Measurements from ENCODE around the gene NPEPPS. TPM values are rescaled to one million over a fixed set of nuclear protein-coding genes. Genes with fewer than 3 reads are reported as not detected.
"Not testable (repeated sequence)": the region's sequence is repeated elsewhere in the genome, so short reads cannot be mapped to it uniquely, and the experiment has no call there.

The NPEPPS gene
- total RNA-seq, 1 donor from 2014 or later, result 46.6 TPM

GRCh38 chr17:47561698-47562405, 30.9 kb downstream of the NPEPPS start:
- peak; percentile 48 for ATAC-seq

DNA sequence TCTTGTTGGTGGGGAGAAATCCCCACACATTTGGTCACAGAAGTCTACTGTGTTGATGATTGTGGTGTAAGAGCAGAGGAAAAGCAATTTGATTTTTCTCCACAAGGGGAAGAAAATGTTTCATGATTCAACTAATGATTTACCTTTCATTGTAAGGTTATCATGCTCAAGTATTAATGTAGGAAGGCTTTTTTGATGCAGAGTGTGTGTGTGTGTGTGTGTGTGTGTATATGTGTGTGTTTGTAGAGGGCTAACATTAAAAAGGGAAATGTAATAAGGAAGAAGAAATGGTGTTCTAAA, 31.4 kb downstream of the NPEPPS start:
- ATAC-seq, result peak; percentile 53
- not testable (repeated sequence) for DNase-seq (ENCODE audit: low spot score)

More at GRCh38 chr17:47561698-47562405, 30.9 kb downstream of the NPEPPS start:
- not testable (repeated sequence) for DNase-seq (ENCODE audit: low spot score)

GRCh38 chr17:47567261-47567660, 36.4 kb downstream of the NPEPPS start:
- not testable (repeated sequence) for ATAC-seq

GRCh38 chr17:47572561-47572960, 41.7 kb downstream of the NPEPPS start:
- DNase-seq (ENCODE audit: low spot score); ATAC-seq: not testable (repeated sequence)

More at GRCh38 chr17:47567261-47567660, 36.4 kb downstream of the NPEPPS start:
- DNase-seq (ENCODE audit: low spot score), result not testable (repeated sequence)

GRCh38 chr17:47582416-47582815, 51.5 kb downstream of the NPEPPS start:
- peak; percentile 51 for ATAC-seq
- not testable (repeated sequence) for DNase-seq (ENCODE audit: low spot score)

GRCh38 chr17:47586378-47587055, 55.6 kb downstream of the NPEPPS start:
- DNase-seq (ENCODE audit: low spot score), result not testable (repeated sequence)

DNA sequence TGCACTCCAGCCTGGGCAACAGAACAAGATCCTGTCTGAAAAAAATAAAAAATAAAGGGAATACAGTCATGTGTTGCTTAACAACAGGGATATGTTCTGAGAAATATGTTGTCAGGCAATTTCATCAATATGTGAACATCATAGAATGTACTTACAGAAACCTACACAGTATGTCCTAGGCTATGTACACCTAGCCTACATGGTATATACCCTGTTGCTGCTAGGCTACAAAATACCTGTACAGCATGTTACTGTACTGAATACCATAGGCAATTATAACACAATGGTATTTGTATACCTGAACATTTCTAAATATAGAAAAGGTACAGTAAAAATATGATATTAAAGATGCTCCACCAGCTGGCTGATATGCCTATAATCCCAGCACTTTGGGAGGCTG, 62.6 kb downstream of the NPEPPS start:
- not testable (repeated sequence) for DNase-seq (ENCODE audit: low spot score); ATAC-seq

More at GRCh38 chr17:47586378-47587055, 55.6 kb downstream of the NPEPPS start:
- ATAC-seq, result peak; percentile 19

DNA sequence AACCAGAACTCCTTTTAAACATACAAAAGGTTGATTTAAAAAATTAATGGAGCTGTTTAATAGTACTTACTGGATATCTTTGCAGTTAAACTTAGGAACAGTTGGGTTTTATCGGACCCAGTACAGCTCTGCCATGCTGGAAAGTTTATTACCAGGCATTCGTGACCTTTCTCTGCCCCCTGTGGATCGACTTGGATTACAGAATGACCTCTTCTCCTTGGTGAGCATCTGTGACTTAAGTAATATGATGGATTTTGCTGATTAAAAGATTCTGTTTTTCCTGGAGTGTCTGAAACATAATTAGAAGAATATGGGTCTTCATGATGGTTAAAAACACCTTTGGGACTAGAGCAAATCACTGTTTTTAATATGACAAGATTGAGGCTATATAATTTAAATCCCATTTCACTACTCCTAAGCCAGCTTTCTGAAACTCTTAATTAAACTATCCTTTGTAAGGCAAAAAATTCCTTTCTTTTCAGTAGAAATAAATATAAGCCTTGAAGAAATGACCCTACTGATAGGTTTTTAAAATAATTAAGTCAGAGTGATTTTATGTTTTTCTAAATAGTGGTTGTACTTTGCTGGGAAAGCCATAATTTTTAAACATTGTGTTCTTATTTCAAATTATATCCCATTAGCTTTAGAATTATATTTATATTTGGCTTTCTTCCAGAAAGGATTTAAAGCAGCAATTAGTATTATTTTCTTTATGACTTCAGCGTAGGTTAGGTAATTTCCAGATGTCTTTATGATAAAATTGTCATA, 73.1 kb downstream of the NPEPPS start:
- no peak for DNase-seq (ENCODE audit: low spot score)
- ATAC-seq, result no peak

- DNase-seq (ENCODE audit: low spot score), result no peak
- ATAC-seq, result no peak
Measured at GRCh38 chr17:47604598-47604927, 73.7 kb downstream of the NPEPPS start.

GRCh38 chr17:47605011-47605410, 74.1 kb downstream of the NPEPPS start:
- DNase-seq (ENCODE audit: low spot score), result no peak
- no peak for ATAC-seq

DNA sequence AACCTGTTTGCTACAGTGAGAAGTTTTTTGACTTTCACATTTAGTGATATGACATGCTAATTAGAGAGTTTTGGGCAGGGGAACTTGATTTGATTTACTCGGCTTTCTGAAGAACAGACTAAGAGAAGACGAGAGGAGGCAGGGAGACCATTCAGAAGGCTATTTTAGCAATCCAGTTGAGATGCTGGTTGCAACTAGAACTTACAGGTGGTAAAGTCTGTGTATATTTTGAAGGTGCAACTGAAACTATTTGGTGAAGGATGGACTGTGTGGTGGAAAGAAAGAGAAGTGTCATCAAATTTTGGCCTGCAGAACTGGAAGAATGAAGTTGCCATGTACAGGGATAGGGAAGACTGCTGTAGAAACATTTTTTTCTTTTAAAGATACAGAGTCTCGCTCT, 76.6 kb downstream of the NPEPPS start:
- ATAC-seq (no peak), DNase-seq (ENCODE audit: low spot score) (no peak)

DNA sequence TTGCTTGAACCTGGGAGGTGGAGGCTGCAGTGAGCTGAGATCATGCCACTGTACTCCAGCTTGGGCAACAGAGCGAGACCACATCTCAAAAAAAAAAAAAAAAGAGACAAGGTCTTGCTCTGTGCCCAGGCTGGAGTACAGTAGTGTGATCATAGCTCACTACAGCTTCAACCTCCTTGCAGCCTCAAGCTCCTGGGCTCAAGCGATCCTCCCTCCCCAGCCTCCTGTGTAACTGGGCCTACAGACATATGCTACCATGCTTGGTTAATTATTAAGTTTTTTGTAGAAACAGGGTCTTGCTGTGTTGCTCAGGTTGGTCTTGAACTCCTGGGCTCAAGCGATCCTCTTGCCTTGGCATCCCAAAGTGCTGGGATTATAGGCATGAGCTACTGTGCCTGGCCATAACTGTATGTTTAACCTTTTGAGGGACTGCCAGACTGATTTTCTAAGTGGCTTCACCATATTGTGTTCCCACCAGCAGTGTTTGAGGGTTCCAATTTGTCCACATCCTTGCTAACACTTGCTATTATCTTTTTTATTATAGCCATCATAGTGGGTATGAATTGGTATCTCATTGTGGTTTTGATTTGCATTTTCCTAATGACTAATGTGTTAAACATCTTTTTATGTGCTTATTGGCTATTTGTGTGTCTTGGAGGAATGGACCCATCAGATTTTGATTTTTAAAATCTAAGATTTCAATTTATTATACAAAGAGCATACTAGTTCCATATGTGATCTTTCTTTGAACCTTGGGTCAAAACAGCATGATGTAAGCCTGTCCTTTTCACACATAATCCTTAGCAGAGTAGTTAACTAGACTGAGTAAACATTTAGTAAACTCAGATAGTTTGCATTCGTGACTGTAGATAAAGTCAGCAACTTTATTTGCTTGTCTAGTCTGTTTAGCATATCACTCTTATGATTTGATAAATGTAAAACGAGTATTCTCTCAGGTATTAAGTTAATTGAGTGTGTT, 80.8 kb downstream of the NPEPPS start:
- DNase-seq (ENCODE audit: low spot score) (no peak), ATAC-seq (peak; percentile 45)

DNA sequence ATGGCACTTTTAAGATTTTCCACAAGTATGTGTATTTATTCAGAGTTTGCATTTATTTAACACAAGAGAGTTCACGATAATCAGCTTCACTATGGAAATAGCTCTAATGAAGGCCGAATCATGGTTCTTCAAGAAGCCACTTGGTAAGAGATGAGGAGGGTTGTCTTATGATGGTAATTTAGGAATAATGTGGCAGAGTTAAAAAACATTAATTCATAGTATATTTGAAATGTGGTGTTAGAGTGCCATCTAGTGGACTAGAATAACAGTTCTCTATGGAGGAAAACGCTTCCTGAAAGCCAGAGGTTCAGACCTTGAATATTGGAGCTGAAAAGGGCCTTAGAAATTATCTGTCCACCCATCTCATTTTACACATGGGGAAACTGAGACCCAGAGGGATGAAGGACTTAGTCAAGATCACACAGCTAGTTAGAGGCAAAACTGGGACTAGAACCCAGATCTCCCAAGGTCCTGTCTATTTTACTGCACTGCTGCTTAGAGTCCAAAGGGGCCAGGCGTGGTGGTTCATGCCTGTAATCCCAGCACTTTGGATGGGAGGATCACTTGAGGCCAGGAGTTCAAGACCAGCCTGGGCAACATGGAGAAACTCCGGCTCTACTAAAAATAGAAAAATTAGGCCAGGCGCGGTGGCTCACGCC, 85.0 kb downstream of the NPEPPS start:
- DNase-seq (ENCODE audit: low spot score) (no peak), ATAC-seq (peak; percentile 83)

DNA sequence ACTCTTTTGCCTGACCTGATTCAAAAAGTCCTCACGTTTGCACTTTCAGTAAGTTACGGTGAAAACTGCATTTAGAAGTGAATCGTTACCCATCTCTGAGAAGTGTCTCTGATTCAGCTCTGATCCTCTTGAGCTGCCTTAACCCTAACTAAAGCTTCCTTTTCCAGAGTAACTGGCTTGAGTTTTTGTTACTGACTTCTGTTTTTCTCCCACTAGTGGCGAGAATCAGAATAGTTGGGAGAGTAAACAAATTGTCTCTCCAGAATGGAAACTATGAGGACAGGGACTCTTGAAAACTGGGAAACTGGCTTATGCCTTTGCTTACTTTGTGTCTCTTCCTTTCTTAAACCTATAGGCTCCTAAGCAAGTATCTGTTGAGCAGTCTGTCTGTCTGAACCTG, 87.5 kb downstream of the NPEPPS start:
- DNase-seq (ENCODE audit: low spot score), result no peak
- no peak for ATAC-seq

DNA sequence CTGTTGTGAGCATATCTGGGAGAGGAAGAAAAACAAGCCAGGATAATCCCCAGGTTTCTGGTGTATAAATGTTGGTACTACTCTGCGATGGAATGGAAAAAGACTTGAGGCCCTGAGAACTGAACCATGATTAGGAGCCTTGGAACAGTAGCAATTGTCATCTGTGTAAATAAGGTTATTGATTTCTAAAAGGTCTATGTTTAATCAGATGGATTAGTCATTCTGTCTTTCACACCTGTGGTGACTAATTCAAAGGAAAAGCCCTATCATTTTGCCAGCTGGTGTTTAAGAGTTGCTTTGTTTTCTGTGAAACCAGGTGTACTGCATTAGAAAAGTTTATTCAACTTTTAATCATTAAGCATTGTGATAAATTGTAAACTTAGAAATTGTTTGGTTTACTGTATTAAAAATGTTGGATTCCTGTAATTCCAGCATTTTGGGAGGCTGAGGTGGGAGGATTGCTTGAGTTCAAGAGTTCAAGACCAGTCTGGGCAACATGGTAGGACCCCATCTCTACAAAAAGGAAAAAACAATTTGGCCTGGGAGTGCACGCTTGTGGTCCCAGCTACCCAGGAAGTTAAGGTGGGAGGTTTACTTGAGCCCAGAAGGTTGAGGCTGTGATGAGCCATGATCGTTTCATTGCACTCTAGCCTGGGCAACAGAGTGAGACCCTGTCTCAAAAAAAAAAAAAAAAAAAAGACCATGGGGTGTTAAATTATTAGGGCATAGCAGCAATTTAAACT, 89.8 kb downstream of the NPEPPS start:
- ATAC-seq (no peak), DNase-seq (ENCODE audit: low spot score) (no peak)

DNA sequence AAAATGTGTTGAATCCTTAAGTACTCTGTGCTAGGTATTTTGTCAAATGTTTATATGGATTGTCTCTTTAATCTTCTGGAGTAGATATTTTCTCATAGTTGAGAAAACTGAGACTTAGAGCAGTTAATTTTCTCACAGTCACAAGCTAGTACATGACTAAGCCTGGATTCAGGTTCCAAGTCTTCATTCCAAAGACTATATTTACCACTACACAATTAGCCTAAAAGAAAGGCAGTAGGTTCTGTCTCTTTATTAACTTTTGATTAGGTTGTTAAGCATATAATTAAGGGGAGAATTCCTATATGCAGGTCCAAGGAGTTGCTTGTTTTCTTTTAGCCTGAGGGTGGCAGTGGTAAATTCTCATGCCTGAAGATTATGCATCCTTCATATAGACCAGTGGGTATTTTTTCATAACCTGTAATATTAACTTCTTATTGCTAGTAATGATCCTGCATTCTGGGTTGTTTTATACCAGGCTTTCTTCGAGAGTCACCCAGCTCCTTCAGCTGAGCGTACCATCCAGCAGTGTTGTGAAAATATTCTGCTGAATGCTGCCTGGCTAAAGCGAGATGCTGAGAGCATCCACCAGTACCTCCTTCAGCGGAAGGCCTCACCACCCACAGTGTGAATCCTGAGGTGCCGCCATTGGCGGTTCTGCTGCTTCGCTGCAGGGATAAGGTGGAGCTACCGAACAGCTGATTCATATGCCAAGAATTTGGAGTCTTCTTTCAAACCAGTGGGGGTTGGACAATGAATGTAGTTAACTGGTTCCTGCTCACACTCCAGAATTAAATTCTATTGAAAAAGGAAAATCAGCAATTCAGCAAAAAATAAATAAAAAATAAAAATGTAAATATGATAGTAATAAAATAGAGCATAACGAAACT, 90.6 kb downstream of the NPEPPS start:
- DNase-seq (ENCODE audit: low spot score) (no peak), ATAC-seq (no peak)

GRCh38 chr17:47622180-47622549, 91.3 kb downstream of the NPEPPS start:
- no peak for DNase-seq (ENCODE audit: low spot score)
- no peak for ATAC-seq

- DNase-seq (ENCODE audit: low spot score), result no peak
- peak; percentile 80 for ATAC-seq
Measured at GRCh38 chr17:47624727-47625068, 93.8 kb downstream of the NPEPPS start.
